OCI-LY7 (cell line): ENCODE data around the gene PSMF1. TPM values are rescaled to one million over a fixed set of nuclear protein-coding genes. Genes with fewer than 3 reads are reported as not detected.

Experiments
- BruUV-seq: library from RNA; stranded (reverse); fragments of 400-500 nt; replicated peaks from 2 replicates; lab custom pipeline; 2021; lab: Mats Ljungman, UMichigan
- CTCF ChIA-PET: fragments of 300-600 bp; sonication (Branson Sonifier 250); formaldehyde crosslinking; loops from one replicate; lab custom pipeline; 2022; ENCODE audit warnings: antibody characterized with exemption; ENCODE audit not compliant: unreplicated experiment; lab: Charles Lee
- POLR2A ChIA-PET: fragments of 300-600 bp; sonication (Branson Sonifier 250); formaldehyde crosslinking; loops from one replicate; lab custom pipeline; 2022; ENCODE audit warnings: antibody characterized with exemption; lab: Charles Lee
- DNase-seq: peaks from one replicate; pipeline ENCODE4 v3.0.0-alpha.2; 2015; ENCODE audit warnings: low spot score
- H2AFZ ChIP-seq: fragments of 200-600 bp; sonication (generic), shearing (Covaris generic); 2 replicates; pipeline ENCODE4 v1.6.1; 2014; ENCODE audit warnings: mild to moderate bottlenecking, antibody characterized with exemption, low read length, moderate library complexity
- H3K27ac ChIP-seq: fragments of 200-600 bp; sonication (generic); 2 replicates; pipeline ENCODE4 v1.5.1; 2014; ENCODE audit warnings: mixed run types, low read depth, mild to moderate bottlenecking, moderate library complexity, low read length, inconsistent platforms; ENCODE audit not compliant: poor library complexity, severe bottlenecking
- H3K36me3 ChIP-seq: fragments of 200-600 bp; sonication (generic); 2 replicates; pipeline ENCODE4 v1.6.1; 2014; ENCODE audit warnings: mild to moderate bottlenecking, antibody characterized with exemption, low read length, moderate library complexity, mixed read lengths; ENCODE audit not compliant: insufficient read depth
- H3K4me1 ChIP-seq: fragments of 200-600 bp; sonication (generic); 2 replicates; pipeline ENCODE4 v1.5.1; 2014; ENCODE audit warnings: mild to moderate bottlenecking, low read length; ENCODE audit not compliant: insufficient read depth, poor library complexity, severe bottlenecking
- H3K4me2 ChIP-seq: fragments of 200-600 bp; sonication (generic); 2 replicates; pipeline ENCODE4 v1.6.1; 2014; ENCODE audit warnings: mild to moderate bottlenecking, low read length
- H3K4me3 ChIP-seq: fragments of 200-600 bp; sonication (generic); 2 replicates; pipeline ENCODE4 v1.5.1; 2014; ENCODE audit warnings: mild to moderate bottlenecking, low read depth, low read length; ENCODE audit not compliant: poor library complexity, severe bottlenecking
- H3K79me2 ChIP-seq: fragments of 200-600 bp; sonication (generic); 2 replicates; pipeline ENCODE4 v1.6.1; 2016; ENCODE audit warnings: low read depth, mild to moderate bottlenecking, low read length, moderate library complexity, mixed read lengths; ENCODE audit not compliant: insufficient read depth
- H3K9me2 ChIP-seq: fragments of 200-600 bp; sonication (generic); 2 replicates; pipeline ENCODE4 v1.6.1; 2016; ENCODE audit warnings: mild to moderate bottlenecking, low read length, mixed read lengths; ENCODE audit not compliant: insufficient read depth
- H3K9me3 ChIP-seq: fragments of 200-600 bp; sonication (generic); 2 replicates; pipeline ENCODE4 v1.6.1; 2014; ENCODE audit warnings: mild to moderate bottlenecking, mixed run types, low read length, mixed read lengths
- H4K20me1 ChIP-seq: fragments of 200-600 bp; sonication (generic); 2 replicates; pipeline ENCODE4 v1.6.1; 2014; ENCODE audit warnings: mild to moderate bottlenecking, antibody characterized with exemption, low read length, moderate library complexity, mixed read lengths; ENCODE audit not compliant: insufficient read depth
- CTCF ChIP-seq: fragments of 200-600 bp; sonication (generic); conservative IDR thresholded peaks from 2 replicates; pipeline ENCODE4 v1.5.1; 2014; ENCODE audit warnings: mild to moderate bottlenecking, antibody characterized with exemption, low read length, moderate library complexity, mixed read lengths
- EZH2phosphoT487 ChIP-seq: fragments of 200-600 bp; sonication (generic); IDR thresholded peaks from 2 replicates; pipeline ENCODE4 v1.6.1; 2018; ENCODE audit warnings: low read depth, borderline replicate concordance, mild to moderate bottlenecking, mixed run types, antibody characterized with exemption, low read length, moderate library complexity, mixed read lengths
- intact Hi-C: fragments of 100-400 bp; cut with micrococcal nuclease; formaldehyde crosslinking; loops from one replicate; pipeline ENCODE4 v1.10.0; 2022; ENCODE audit not compliant: unreplicated experiment
- total RNA-seq, 2 experiments: library from RNA; depleted of rRNA in 1 of 2; stranded (reverse); fragments of >200 nt in 1 of 2; shearing (Covaris generic) in 1 of 2; gene quantifications; 2 replicates each; pipeline ENCODE4 v1.2.3, GENCODE V29; 2014 to 2022

Gene PSMF1
- total RNA-seq, 2 experiments from 2014 or later = 34.7 to 132 TPM

GRCh38 chr20:1127840-1128239, 9.4 kb downstream of the PSMF1 start:
- Histone ChIP-seq H3K79me2 (peaks cover 30% of the 10 kb centered on the region), H3K27ac (no peak overlapping the region), H3K36me3 (peaks cover 97% of the 10 kb centered on the region), H3K9me2 (no peaks in the 10 kb centered on the region), H2AFZ (no peak overlapping the region), H3K4me1 (no peaks in the 10 kb centered on the region), H3K4me2 (no peak overlapping the region), H3K9me3 (no peaks in the 10 kb centered on the region), H4K20me1 (peaks cover 6% of the 10 kb centered on the region; the same call in 1 of the 2 replicates), H3K4me3 (no peak overlapping the region)
- TF ChIP-seq EZH2phosphoT487 (no peak), CTCF (no peak)
- intact Hi-C loops = no loop called here
- DNase-seq = no peak
- no TSS peak for BruUV-seq
- ChIA-PET CTCF (no interaction called here), POLR2A (no interaction called here)

- CTCF ChIA-PET = no interaction called here
- Histone ChIP-seq H3K79me2 (peaks cover 23% of the 10 kb centered on the region), H3K36me3 (peaks cover 97% of the 10 kb centered on the region)
Measured at GRCh38 chr20:1130058-1130694, 11.8 kb downstream of the PSMF1 start.

More at GRCh38 chr20:1130058-1130694, 11.8 kb downstream of the PSMF1 start:
- no TSS peak for BruUV-seq
- Histone ChIP-seq H3K4me2 (no peak overlapping the region), H3K9me2 (no peaks in the 10 kb centered on the region), H4K20me1 (no peaks in the 10 kb centered on the region), H3K9me3 (no peaks in the 10 kb centered on the region), H3K4me1 (no peaks in the 10 kb centered on the region), H3K4me3 (no peak overlapping the region), H2AFZ (no peak overlapping the region), H3K27ac (no peak overlapping the region)
- TF ChIP-seq CTCF = no peak
- no peak for TF ChIP-seq EZH2phosphoT487
- intact Hi-C loops = no loop called here
- POLR2A ChIA-PET = no interaction called here
- no peak for DNase-seq
